ENCODE results near the gene ZNF92. TPM values are rescaled to one million over a fixed set of nuclear protein-coding genes. Genes with fewer than 3 reads are reported as not detected.

ZNF92 gene
- total RNA-seq, 1 donor from 2014 or later: 11.3 TPM

GRCh38 chr7:65354263-65354662 is 19.4 kb upstream of the ZNF92 start:
- Mint-ChIP-seq H3K27me3 (ENCODE audit: low read depth, unreplicated experiment) (peaks cover 4% of the 10 kb centered on the region), H3K4me3 (ENCODE audit: unreplicated experiment) (no peak overlapping the region), H3K4me1 (ENCODE audit: low read depth, unreplicated experiment) (no peaks in the 10 kb centered on the region), H3K27ac (ENCODE audit: unreplicated experiment) (no peak overlapping the region), H3K9me3 (ENCODE audit: unreplicated experiment) (no peaks in the 10 kb centered on the region), H3K36me3 (ENCODE audit: low read depth, unreplicated experiment) (no peaks in the 10 kb centered on the region)
- no peaks in the 10 kb centered on the region for H3K27me3 ChIP-seq (ENCODE audit: insufficient read depth, low read length)
- no peak overlapping the region for H2AFZ ChIP-seq (ENCODE audit: low read depth, low read length)
- H3K79me2 ChIP-seq (ENCODE audit: insufficient read depth, low read length): no peaks in the 10 kb centered on the region
- no peak overlapping the region for H3K4me3 ChIP-seq (ENCODE audit: insufficient read depth, low read depth, low read length)
- no peaks in the 10 kb centered on the region for H3K9me3 ChIP-seq (ENCODE audit: insufficient read depth, low read depth, low read length)
- no peak overlapping the region for H3K4me2 ChIP-seq (ENCODE audit: low read length)
- H4K20me1 ChIP-seq (ENCODE audit: insufficient read depth, low read length): no peaks in the 10 kb centered on the region
- no peak overlapping the region for H3K9ac ChIP-seq (ENCODE audit: low read length)
- no peak for FAIRE-seq
- H3K4me1 ChIP-seq (ENCODE audit: insufficient read depth, low read length): no peaks in the 10 kb centered on the region
- no peak overlapping the region for H3K27ac ChIP-seq (ENCODE audit: low read depth, low read length)
- no peak for TF ChIP-seq CTCF (IDR thresholded peaks at IDR 0.05; ENCODE audit: insufficient read depth, low read depth, low read length)
- no peak for TF ChIP-seq EZH2 (IDR thresholded peaks at IDR 0.05; ENCODE audit: insufficient read depth, low read length)
- no peak for DNase-seq (ENCODE audit: low read depth)
- no peaks in the 10 kb centered on the region for H3K36me3 ChIP-seq (ENCODE audit: insufficient read depth, low read length)

GRCh38 chr7:65369843-65370242 is 3.8 kb upstream of the ZNF92 start:
- TF ChIP-seq EZH2 (IDR thresholded peaks at IDR 0.05; ENCODE audit: insufficient read depth, low read length) (no peak), CTCF (IDR thresholded peaks at IDR 0.05; ENCODE audit: insufficient read depth, low read depth, low read length) (no peak)
- peaks cover 11% of the 10 kb centered on the region for H3K79me2 ChIP-seq (ENCODE audit: insufficient read depth, low read length)
- H3K4me2 ChIP-seq (ENCODE audit: low read length): no peak overlapping the region

GRCh38 chr7:65371468-65371867 is 2.2 kb upstream of the ZNF92 start:
- H3K4me1 Mint-ChIP-seq (ENCODE audit: low read depth, unreplicated experiment): peaks cover 3% of the 10 kb centered on the region
- TF ChIP-seq CTCF (IDR thresholded peaks at IDR 0.05; ENCODE audit: insufficient read depth, low read depth, low read length): no peak
- TF ChIP-seq EZH2 (IDR thresholded peaks at IDR 0.05; ENCODE audit: insufficient read depth, low read length): no peak
- H3K27ac ChIP-seq (ENCODE audit: low read depth, low read length): no peak overlapping the region
- H3K4me2 ChIP-seq (ENCODE audit: low read length): no peak overlapping the region
- H2AFZ ChIP-seq (ENCODE audit: low read depth, low read length): no peak overlapping the region
- no peaks in the 10 kb centered on the region for H3K4me1 ChIP-seq (ENCODE audit: insufficient read depth, low read length)
- no peak overlapping the region for H3K4me3 ChIP-seq (ENCODE audit: insufficient read depth, low read depth, low read length)
- H4K20me1 ChIP-seq (ENCODE audit: insufficient read depth, low read length): peaks cover 19% of the 10 kb centered on the region
- FAIRE-seq (no peak), DNase-seq (ENCODE audit: low read depth) (no peak)
- H3K79me2 ChIP-seq (ENCODE audit: insufficient read depth, low read length): peaks cover 27% of the 10 kb centered on the region
- no peaks in the 10 kb centered on the region for H3K27me3 ChIP-seq (ENCODE audit: insufficient read depth, low read length)
- no peaks in the 10 kb centered on the region for H3K36me3 Mint-ChIP-seq (ENCODE audit: low read depth, unreplicated experiment)
- H3K27me3 Mint-ChIP-seq (ENCODE audit: low read depth, unreplicated experiment): no peaks in the 10 kb centered on the region
- no peaks in the 10 kb centered on the region for H3K9me3 ChIP-seq (ENCODE audit: insufficient read depth, low read depth, low read length)
- H3K4me3 Mint-ChIP-seq (ENCODE audit: unreplicated experiment): no peak overlapping the region
- no peak overlapping the region for H3K27ac Mint-ChIP-seq (ENCODE audit: unreplicated experiment)
- H3K36me3 ChIP-seq (ENCODE audit: insufficient read depth, low read length): no peaks in the 10 kb centered on the region
- H3K9ac ChIP-seq (ENCODE audit: low read length): no peak overlapping the region
- no peaks in the 10 kb centered on the region for H3K9me3 Mint-ChIP-seq (ENCODE audit: unreplicated experiment)

More at GRCh38 chr7:65369843-65370242, 3.8 kb upstream of the ZNF92 start:
- Mint-ChIP-seq H3K4me3 (ENCODE audit: unreplicated experiment) (no peak overlapping the region), H3K27me3 (ENCODE audit: low read depth, unreplicated experiment) (no peaks in the 10 kb centered on the region), H3K36me3 (ENCODE audit: low read depth, unreplicated experiment) (no peaks in the 10 kb centered on the region), H3K27ac (ENCODE audit: unreplicated experiment) (no peak overlapping the region), H3K9me3 (ENCODE audit: unreplicated experiment) (no peaks in the 10 kb centered on the region), H3K4me1 (ENCODE audit: low read depth, unreplicated experiment) (peaks cover 3% of the 10 kb centered on the region)
- peaks cover 4% of the 10 kb centered on the region for H4K20me1 ChIP-seq (ENCODE audit: insufficient read depth, low read length)
- no peaks in the 10 kb centered on the region for H3K9me3 ChIP-seq (ENCODE audit: insufficient read depth, low read depth, low read length)
- H2AFZ ChIP-seq (ENCODE audit: low read depth, low read length): no peak overlapping the region
- FAIRE-seq (no peak), DNase-seq (ENCODE audit: low read depth) (no peak)
- H3K27ac ChIP-seq (ENCODE audit: low read depth, low read length): no peak overlapping the region
- no peak overlapping the region for H3K4me3 ChIP-seq (ENCODE audit: insufficient read depth, low read depth, low read length)
- H3K27me3 ChIP-seq (ENCODE audit: insufficient read depth, low read length): no peaks in the 10 kb centered on the region
- H3K4me1 ChIP-seq (ENCODE audit: insufficient read depth, low read length): no peaks in the 10 kb centered on the region
- H3K36me3 ChIP-seq (ENCODE audit: insufficient read depth, low read length): no peaks in the 10 kb centered on the region
- no peak overlapping the region for H3K9ac ChIP-seq (ENCODE audit: low read length)
